GM23338 (cell line): Measurements from ENCODE around the gene SPART. TPM values are rescaled to one million over a fixed set of nuclear protein-coding genes. Genes with fewer than 3 reads are reported as not detected.

ENCODE experiments used
- ATAC-seq: fragments of 200-7000 bp; cut with Tn5 transposase; 3 replicates; pipeline ENCODE4 v1.9.1; 2020
- DNase-seq: peaks from one replicate; pipeline ENCODE4 v3.0.0-alpha.2; 2015; ENCODE audit warnings: low spot score
- H2AFZ ChIP-seq: fragments of 200-600 bp; sonication (generic); 2 replicates; pipeline ENCODE4 v1.8.0; 2016; ENCODE audit warnings: antibody characterized with exemption, mild to moderate bottlenecking, moderate library complexity
- H3F3A ChIP-seq: fragments of 200-600 bp; sonication (generic); replicated peaks from 2 replicates; pipeline ENCODE4 v1.8.0; 2017; ENCODE audit warnings: antibody characterized with exemption, mixed run types, low read depth
- H3K27ac ChIP-seq: fragments of 200-600 bp; sonication (generic); 2 replicates; pipeline ENCODE4 v1.6.1; 2016; ENCODE audit warnings: low read depth
- H3K27me3 ChIP-seq: fragments of 200-600 bp; sonication (generic); 2 replicates; pipeline ENCODE4 v1.8.0; 2016; ENCODE audit warnings: mild to moderate bottlenecking, mixed run types, moderate library complexity; ENCODE audit not compliant: insufficient read depth
- H3K36me3 ChIP-seq: fragments of 200-600 bp; sonication (generic); 2 replicates; pipeline ENCODE4 v1.8.0; 2016; ENCODE audit warnings: mild to moderate bottlenecking; ENCODE audit not compliant: insufficient read depth
- H3K4me1 ChIP-seq: fragments of 200-600 bp; sonication (generic); 2 replicates; pipeline ENCODE4 v1.8.0; 2016; ENCODE audit warnings: mild to moderate bottlenecking, moderate library complexity; ENCODE audit not compliant: insufficient read depth
- H3K4me2 ChIP-seq: fragments of 200-600 bp; sonication (generic); 2 replicates; pipeline ENCODE4 v1.7.1; 2017; ENCODE audit warnings: mixed run types
- H3K4me3 ChIP-seq: fragments of 200-600 bp; sonication (generic); 2 replicates; pipeline ENCODE4 v1.6.1; 2016; ENCODE audit warnings: mixed run types
- H3K79me2 ChIP-seq: fragments of 200-600 bp; sonication (generic); replicated peaks from 2 replicates; pipeline ENCODE4 v1.8.0; 2017; ENCODE audit warnings: mild to moderate bottlenecking; ENCODE audit not compliant: insufficient read depth
- H3K9me2 ChIP-seq: fragments of 200-600 bp; sonication (generic); 2 replicates; pipeline ENCODE4 v1.8.0; 2017; ENCODE audit not compliant: insufficient read depth
- H4K20me1 ChIP-seq: fragments of 200-600 bp; sonication (generic); replicated peaks from 2 replicates; pipeline ENCODE4 v1.8.0; 2017; ENCODE audit warnings: mild to moderate bottlenecking; ENCODE audit not compliant: insufficient read depth
- H3K27ac Mint-ChIP-seq: 2 replicates; pipeline ENCODE4 v1.8.0; 2020; ENCODE audit warnings: inconsistent platforms, mild to moderate bottlenecking, moderate library complexity, mixed read lengths
- H3K27me3 Mint-ChIP-seq: 3 replicates; pipeline ENCODE4 v1.8.0; 2022; ENCODE audit warnings: low read depth, mild to moderate bottlenecking, moderate library complexity, mixed read lengths, inconsistent platforms; ENCODE audit not compliant: insufficient read depth, poor library complexity
- H3K36me3 Mint-ChIP-seq: 3 replicates; pipeline ENCODE4 v1.8.0; 2021; ENCODE audit warnings: low read depth, mild to moderate bottlenecking, inconsistent platforms, moderate library complexity, mixed read lengths
- H3K4me1 Mint-ChIP-seq: 3 replicates; pipeline ENCODE4 v1.8.0; 2020; ENCODE audit warnings: mild to moderate bottlenecking, inconsistent platforms, mixed read lengths
- H3K4me3 Mint-ChIP-seq: 3 replicates; pipeline ENCODE4 v1.8.0; 2021; ENCODE audit warnings: moderate library complexity, mild to moderate bottlenecking, inconsistent platforms, mixed read lengths
- H3K9me3 Mint-ChIP-seq: 3 replicates; pipeline ENCODE4 v1.8.0; 2020; ENCODE audit warnings: moderate library complexity, mild to moderate bottlenecking, inconsistent platforms, mixed read lengths
- CREB1 ChIP-seq: fragments of 250-450 bp; sonication (Bioruptor Pico); IDR thresholded peaks from 2 replicates; pipeline ENCODE4 v1.5.0; 2020; ENCODE audit warnings: low read depth, mild to moderate bottlenecking, moderate library complexity
- EZH2 ChIP-seq: fragments of 200-600 bp; sonication (generic); IDR thresholded peaks from one replicate; pipeline ENCODE4 v1.8.0; 2017; ENCODE audit warnings: antibody characterized with exemption, mild to moderate bottlenecking, low read depth; ENCODE audit not compliant: unreplicated experiment
- EZH2phosphoT487 ChIP-seq: fragments of 200-600 bp; sonication (generic); IDR thresholded peaks from one replicate; pipeline ENCODE4 v1.8.1; 2018; ENCODE audit warnings: antibody characterized with exemption; ENCODE audit not compliant: unreplicated experiment
- JUNB ChIP-seq: IDR thresholded peaks from one replicate; pipeline ENCODE4 v1.6.1; 2016; ENCODE audit warnings: antibody characterized with exemption; ENCODE audit not compliant: unreplicated experiment
- POLR2AphosphoS5 ChIP-seq: IDR thresholded peaks from 2 replicates; pipeline ENCODE4 v1.6.1; 2016; ENCODE audit warnings: antibody characterized with exemption, low read depth
- STAT1 ChIP-seq: IDR thresholded peaks from one replicate; pipeline ENCODE4 v1.6.1; 2016; ENCODE audit warnings: antibody characterized with exemption; ENCODE audit not compliant: unreplicated experiment
- ZNF114 ChIP-seq: fragments of 250-450 bp; sonication (Bioruptor Pico); IDR thresholded peaks from 2 replicates; pipeline ENCODE4 v1.5.0; 2020; ENCODE audit warnings: mild to moderate bottlenecking, moderate library complexity
- ZNF331 ChIP-seq: fragments of 250-450 bp; sonication (Bioruptor Pico); IDR thresholded peaks from 2 replicates; pipeline ENCODE4 v1.5.0; 2020; ENCODE audit warnings: low read depth, mild to moderate bottlenecking, moderate library complexity
- polyA plus RNA-seq: library from polyadenylated mRNA; unstranded; fragments of >200 nt; fragmentation: Nextera tagmentation; extraction: Ambion mirVana; gene quantifications from 2 replicates; pipeline ENCODE4 v1.2.1, GENCODE V29; 2016
- total RNA-seq: library from RNA; depleted of rRNA; stranded (reverse); fragments of >200 nt; shearing (Covaris generic); gene quantifications from 2 replicates; pipeline ENCODE4 v1.2.3, GENCODE V29; 2014
- TF ChIP-seq, protein P1 (sequence below): IDR thresholded peaks from one replicate; pipeline ENCODE4 v1.6.1; 2018; ENCODE audit warnings: antibody characterized with exemption; ENCODE audit not compliant: unreplicated experiment
- TF ChIP-seq, protein P2 (sequence below), 2 experiments: fragments of 200-600 bp in 1 of 2; sonication (generic) in 1 of 2; conservative IDR thresholded peaks; 2 replicates each; pipeline versions ENCODE4 v1.5.1 to v1.6.1; 2016 to 2017; ENCODE audit warnings: antibody characterized with exemption in 2 of 2, low read depth in 2 of 2, mild to moderate bottlenecking in 2 of 2, moderate library complexity in 1 of 2

Gene SPART
- total and polyA plus RNA-seq, 2 experiments from 2014 or later = 109 to 116 TPM

DNA sequence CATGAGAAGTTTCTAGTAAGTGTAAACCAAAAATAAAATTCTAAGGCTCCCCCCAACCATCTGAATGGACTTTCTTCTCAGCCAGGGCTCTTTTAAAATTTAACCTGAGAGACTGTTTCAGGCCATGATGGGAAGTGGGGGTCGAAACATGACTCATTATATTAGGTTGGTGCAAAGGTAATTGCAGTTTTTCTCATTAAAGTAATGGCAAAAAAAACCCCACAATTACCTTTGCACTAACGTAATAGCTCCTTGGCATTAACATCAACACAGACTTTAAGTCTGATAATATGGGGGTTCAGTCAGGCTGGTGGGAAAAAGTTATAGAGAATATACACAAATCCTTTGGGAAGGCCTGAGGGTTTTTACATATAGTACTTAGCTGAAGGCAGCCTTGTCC is 9.4 kb upstream of the SPART start (continued):
- TF ChIP-seq, protein P1, sequence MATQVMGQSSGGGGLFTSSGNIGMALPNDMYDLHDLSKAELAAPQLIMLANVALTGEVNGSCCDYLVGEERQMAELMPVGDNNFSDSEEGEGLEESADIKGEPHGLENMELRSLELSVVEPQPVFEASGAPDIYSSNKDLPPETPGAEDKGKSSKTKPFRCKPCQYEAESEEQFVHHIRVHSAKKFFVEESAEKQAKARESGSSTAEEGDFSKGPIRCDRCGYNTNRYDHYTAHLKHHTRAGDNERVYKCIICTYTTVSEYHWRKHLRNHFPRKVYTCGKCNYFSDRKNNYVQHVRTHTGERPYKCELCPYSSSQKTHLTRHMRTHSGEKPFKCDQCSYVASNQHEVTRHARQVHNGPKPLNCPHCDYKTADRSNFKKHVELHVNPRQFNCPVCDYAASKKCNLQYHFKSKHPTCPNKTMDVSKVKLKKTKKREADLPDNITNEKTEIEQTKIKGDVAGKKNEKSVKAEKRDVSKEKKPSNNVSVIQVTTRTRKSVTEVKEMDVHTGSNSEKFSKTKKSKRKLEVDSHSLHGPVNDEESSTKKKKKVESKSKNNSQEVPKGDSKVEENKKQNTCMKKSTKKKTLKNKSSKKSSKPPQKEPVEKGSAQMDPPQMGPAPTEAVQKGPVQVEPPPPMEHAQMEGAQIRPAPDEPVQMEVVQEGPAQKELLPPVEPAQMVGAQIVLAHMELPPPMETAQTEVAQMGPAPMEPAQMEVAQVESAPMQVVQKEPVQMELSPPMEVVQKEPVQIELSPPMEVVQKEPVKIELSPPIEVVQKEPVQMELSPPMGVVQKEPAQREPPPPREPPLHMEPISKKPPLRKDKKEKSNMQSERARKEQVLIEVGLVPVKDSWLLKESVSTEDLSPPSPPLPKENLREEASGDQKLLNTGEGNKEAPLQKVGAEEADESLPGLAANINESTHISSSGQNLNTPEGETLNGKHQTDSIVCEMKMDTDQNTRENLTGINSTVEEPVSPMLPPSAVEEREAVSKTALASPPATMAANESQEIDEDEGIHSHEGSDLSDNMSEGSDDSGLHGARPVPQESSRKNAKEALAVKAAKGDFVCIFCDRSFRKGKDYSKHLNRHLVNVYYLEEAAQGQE = no peak
- TF ChIP-seq EZH2phosphoT487 (no peak), STAT1 (no peak), EZH2 (no peak), CREB1 (no peak)

DNA sequence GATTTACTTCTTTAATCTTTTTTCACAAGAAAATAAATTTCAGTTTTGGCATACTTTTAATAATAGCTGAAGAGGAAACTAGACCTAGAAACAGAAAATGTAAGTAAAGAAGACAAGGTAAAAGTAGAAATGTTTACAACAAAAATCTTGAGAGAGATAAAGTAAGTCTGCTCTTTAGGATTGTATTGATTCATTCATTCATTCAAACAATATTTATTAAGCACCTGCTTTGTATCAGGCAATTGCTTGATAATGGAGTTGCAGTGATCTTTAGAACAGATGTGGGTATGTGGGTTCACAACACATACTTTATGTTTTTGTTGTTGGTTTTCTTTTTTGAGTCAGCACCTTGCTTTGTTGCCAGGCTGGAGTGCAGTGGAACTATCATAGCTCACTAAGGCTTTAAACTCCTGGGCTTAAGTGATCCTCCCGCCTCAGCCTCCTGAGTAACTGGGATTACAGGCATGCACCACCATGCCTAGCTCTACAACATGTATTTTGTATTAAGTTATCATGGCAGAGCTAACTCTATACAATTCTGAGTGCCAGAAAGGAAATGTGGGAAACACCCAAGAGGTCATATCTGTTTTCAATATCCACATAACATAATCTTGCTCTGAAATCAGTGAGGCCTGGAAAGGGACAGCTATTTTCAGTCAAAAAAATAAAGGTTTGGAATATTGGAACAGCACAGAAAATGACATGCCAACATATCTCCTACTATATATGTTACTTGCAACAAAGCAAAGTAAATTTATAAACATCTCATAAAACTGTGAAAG is 8.8 kb upstream of the SPART start:
- Histone ChIP-seq H3F3A (no peaks in the 10 kb centered on the region), H3K4me2 (no peak overlapping the region), H3K27ac (no peak overlapping the region), H3K79me2 (no peaks in the 10 kb centered on the region), H3K9me2 (no peaks in the 10 kb centered on the region; the same call in 1 of the 2 replicates), H3K36me3 (no peaks in the 10 kb centered on the region), H2AFZ (no peak overlapping the region), H3K27me3 (peaks cover 42% of the 10 kb centered on the region), H3K4me3 (no peak overlapping the region), H4K20me1 (no peaks in the 10 kb centered on the region), H3K4me1 (no peaks in the 10 kb centered on the region)
- Mint-ChIP-seq H3K27me3 (peaks cover 4% of the 10 kb centered on the region), H3K36me3 (peaks cover 3% of the 10 kb centered on the region; the same call in 2 of the 3 replicates), H3K27ac (no peak overlapping the region), H3K4me1 (no peaks in the 10 kb centered on the region), H3K9me3 (no peaks in the 10 kb centered on the region), H3K4me3 (no peak overlapping the region)
- DNase-seq (no peak), ATAC-seq (no peak)
- TF ChIP-seq ZNF331 (CRISPR knock-in tag) (no peak), POLR2AphosphoS5 (no peak), JUNB (no peak), CREB1 (no peak), ZNF114 (no peak), EZH2phosphoT487 (no peak), STAT1 (no peak), EZH2 (no peak)
- TF ChIP-seq, protein P2, sequence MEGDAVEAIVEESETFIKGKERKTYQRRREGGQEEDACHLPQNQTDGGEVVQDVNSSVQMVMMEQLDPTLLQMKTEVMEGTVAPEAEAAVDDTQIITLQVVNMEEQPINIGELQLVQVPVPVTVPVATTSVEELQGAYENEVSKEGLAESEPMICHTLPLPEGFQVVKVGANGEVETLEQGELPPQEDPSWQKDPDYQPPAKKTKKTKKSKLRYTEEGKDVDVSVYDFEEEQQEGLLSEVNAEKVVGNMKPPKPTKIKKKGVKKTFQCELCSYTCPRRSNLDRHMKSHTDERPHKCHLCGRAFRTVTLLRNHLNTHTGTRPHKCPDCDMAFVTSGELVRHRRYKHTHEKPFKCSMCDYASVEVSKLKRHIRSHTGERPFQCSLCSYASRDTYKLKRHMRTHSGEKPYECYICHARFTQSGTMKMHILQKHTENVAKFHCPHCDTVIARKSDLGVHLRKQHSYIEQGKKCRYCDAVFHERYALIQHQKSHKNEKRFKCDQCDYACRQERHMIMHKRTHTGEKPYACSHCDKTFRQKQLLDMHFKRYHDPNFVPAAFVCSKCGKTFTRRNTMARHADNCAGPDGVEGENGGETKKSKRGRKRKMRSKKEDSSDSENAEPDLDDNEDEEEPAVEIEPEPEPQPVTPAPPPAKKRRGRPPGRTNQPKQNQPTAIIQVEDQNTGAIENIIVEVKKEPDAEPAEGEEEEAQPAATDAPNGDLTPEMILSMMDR (conservative IDR thresholded peaks at IDR 0.05; ENCODE audit: low read depth in 2 of 2) = no peak
- TF ChIP-seq, protein P1 = no peak
